NB4 (cell line): ENCODE measurements around the gene TC2N.

ENCODE experiments used
- MYC ChIP-seq: IDR thresholded peaks from 2 replicates; pipeline ENCODE4 v1.6.1; 2011; ENCODE audit warnings: low read depth, low read length
- POLR2A ChIP-seq: IDR thresholded peaks from 2 replicates; pipeline ENCODE4 v1.6.1; 2011; ENCODE audit warnings: mild to moderate bottlenecking; ENCODE audit not compliant: insufficient read length; ENCODE audit errors: extremely low read depth
- TF ChIP-seq, protein P1 (sequence below): IDR thresholded peaks from one replicate; pipeline ENCODE4 v1.5.1; 2012; ENCODE audit warnings: low read depth, low read length

DNA sequence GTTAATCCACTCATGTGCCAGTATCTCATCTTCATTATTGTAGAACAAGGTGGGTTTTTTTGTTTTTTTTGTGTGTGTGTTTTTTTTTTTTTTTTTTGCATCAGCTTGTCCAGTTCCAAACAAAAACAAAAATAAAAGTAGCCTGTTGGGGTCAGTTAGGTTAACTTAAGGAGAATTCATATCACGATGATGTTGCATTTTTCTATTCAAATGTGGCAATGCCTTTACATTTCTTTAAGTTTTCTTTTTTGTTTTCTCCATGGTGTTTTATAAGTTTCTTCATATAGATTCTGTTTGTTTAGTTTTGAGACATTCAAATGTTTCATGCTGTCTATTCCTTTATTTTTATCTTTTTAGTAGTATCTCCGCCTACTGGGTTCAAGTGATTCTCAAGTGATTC lies 119.3 kb downstream of the TC2N start:
- TF ChIP-seq, protein P1, sequence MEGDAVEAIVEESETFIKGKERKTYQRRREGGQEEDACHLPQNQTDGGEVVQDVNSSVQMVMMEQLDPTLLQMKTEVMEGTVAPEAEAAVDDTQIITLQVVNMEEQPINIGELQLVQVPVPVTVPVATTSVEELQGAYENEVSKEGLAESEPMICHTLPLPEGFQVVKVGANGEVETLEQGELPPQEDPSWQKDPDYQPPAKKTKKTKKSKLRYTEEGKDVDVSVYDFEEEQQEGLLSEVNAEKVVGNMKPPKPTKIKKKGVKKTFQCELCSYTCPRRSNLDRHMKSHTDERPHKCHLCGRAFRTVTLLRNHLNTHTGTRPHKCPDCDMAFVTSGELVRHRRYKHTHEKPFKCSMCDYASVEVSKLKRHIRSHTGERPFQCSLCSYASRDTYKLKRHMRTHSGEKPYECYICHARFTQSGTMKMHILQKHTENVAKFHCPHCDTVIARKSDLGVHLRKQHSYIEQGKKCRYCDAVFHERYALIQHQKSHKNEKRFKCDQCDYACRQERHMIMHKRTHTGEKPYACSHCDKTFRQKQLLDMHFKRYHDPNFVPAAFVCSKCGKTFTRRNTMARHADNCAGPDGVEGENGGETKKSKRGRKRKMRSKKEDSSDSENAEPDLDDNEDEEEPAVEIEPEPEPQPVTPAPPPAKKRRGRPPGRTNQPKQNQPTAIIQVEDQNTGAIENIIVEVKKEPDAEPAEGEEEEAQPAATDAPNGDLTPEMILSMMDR: no peak
- TF ChIP-seq MYC: no peak
- no peak for TF ChIP-seq POLR2A
